Mesenchymal stem cell (in vitro differentiated cells and primary cell): ENCODE results near the gene RGPD6.
"Not testable (repeated sequence)": the region's sequence is repeated elsewhere in the genome, so short reads cannot be mapped to it uniquely, and the experiment has no call there.

Experiments
- DNase-seq: peaks from one replicate; pipeline ENCODE4 v3.0.0-alpha.2; 2013
- H2AFZ ChIP-seq: one replicate; pipeline ENCODE4 v1.6.1; 2013; ENCODE audit warnings: low read depth, mild to moderate bottlenecking, control low read depth, inconsistent platforms, low read length, moderate library complexity
- H2AK5ac ChIP-seq: 2 replicates; pipeline ENCODE4 v1.6.1; 2013; ENCODE audit warnings: low read length, moderate library complexity, mild to moderate bottlenecking, inconsistent platforms; ENCODE audit not compliant: severe bottlenecking
- H2BK120ac ChIP-seq: one replicate; pipeline ENCODE4 v1.6.1; 2013; ENCODE audit warnings: low read depth, mild to moderate bottlenecking, inconsistent platforms, low read length, moderate library complexity
- H2BK12ac ChIP-seq, 2 experiments: one replicate each; pipeline ENCODE4 v1.6.1; 2013; ENCODE audit warnings: inconsistent platforms in 2 of 2, low read length in 2 of 2, mild to moderate bottlenecking in 2 of 2, moderate library complexity in 2 of 2, control low read depth in 1 of 2
- H2BK15ac ChIP-seq: one replicate; pipeline ENCODE4 v1.6.1; 2013; ENCODE audit warnings: mild to moderate bottlenecking, low read depth, inconsistent platforms; ENCODE audit not compliant: poor library complexity, severe bottlenecking
- H2BK5ac ChIP-seq: 2 replicates; pipeline ENCODE4 v1.6.1; 2013; ENCODE audit warnings: low read depth, mild to moderate bottlenecking, low read length, control low read depth, inconsistent platforms; ENCODE audit not compliant: poor library complexity, severe bottlenecking
- H3K14ac ChIP-seq, 2 experiments: one replicate each; pipeline ENCODE4 v1.6.1; 2013; ENCODE audit warnings: inconsistent platforms in 2 of 2, low read length in 2 of 2, control low read depth in 1 of 2, mild to moderate bottlenecking in 1 of 2, moderate library complexity in 1 of 2
- H3K18ac ChIP-seq, 2 experiments: one replicate each; pipeline ENCODE4 v1.6.1; 2013; ENCODE audit warnings: inconsistent platforms in 2 of 2, low read length in 2 of 2, control low read depth in 1 of 2, low read depth in 1 of 2, mild to moderate bottlenecking in 1 of 2
- H3K23ac ChIP-seq, 2 experiments: one replicate each; pipeline ENCODE4 v1.6.1; 2013; ENCODE audit warnings: inconsistent platforms in 2 of 2, low read length in 2 of 2, mild to moderate bottlenecking in 2 of 2, moderate library complexity in 2 of 2, control low read depth in 1 of 2
- H3K27ac ChIP-seq: 2 replicates; pipeline ENCODE4 v1.5.1; 2013; ENCODE audit warnings: mild to moderate bottlenecking, moderate library complexity, low read length, control low read depth, inconsistent platforms; ENCODE audit not compliant: poor library complexity, severe bottlenecking
- H3K27me3 ChIP-seq, 2 experiments: 2 replicates each; pipeline versions ENCODE4 v1.6.1 to v1.7.0; 2013; ENCODE audit warnings: low read length in 2 of 2, mild to moderate bottlenecking in 2 of 2, moderate library complexity in 2 of 2, control low read depth in 1 of 2, inconsistent platforms in 1 of 2; ENCODE audit not compliant: control insufficient read depth in 1 of 2, insufficient read depth in 1 of 2
- H3K36me3 ChIP-seq, 2 experiments: 2 replicates each; pipeline versions ENCODE4 v1.6.1 to v1.7.0; 2013; ENCODE audit warnings: low read length in 2 of 2, control low read depth in 1 of 2, inconsistent platforms in 1 of 2, low read depth in 1 of 2, mild to moderate bottlenecking in 1 of 2; ENCODE audit not compliant: insufficient read depth in 2 of 2, control insufficient read depth in 1 of 2
- H3K4ac ChIP-seq, 2 experiments: one replicate each; pipeline ENCODE4 v1.6.1; 2013; ENCODE audit warnings: inconsistent platforms in 2 of 2, low read length in 2 of 2, mild to moderate bottlenecking in 2 of 2, moderate library complexity in 2 of 2, control low read depth in 1 of 2, low read depth in 1 of 2
- H3K4me1 ChIP-seq: 2 replicates; pipeline ENCODE4 v1.6.1; 2013; ENCODE audit warnings: low read depth, low read length, control low read depth; ENCODE audit not compliant: control insufficient read depth, insufficient read depth
- H3K4me2 ChIP-seq: 2 replicates; pipeline ENCODE4 v1.6.1; 2013; ENCODE audit warnings: low read length, mild to moderate bottlenecking, inconsistent platforms; ENCODE audit not compliant: poor library complexity, severe bottlenecking
- H3K4me3 ChIP-seq, 2 experiments: 2 replicates each; pipeline versions ENCODE4 v1.5.1 to v1.7.0; 2013; ENCODE audit warnings: low read length in 2 of 2, mild to moderate bottlenecking in 2 of 2, control low read depth in 1 of 2, low read depth in 1 of 2; ENCODE audit not compliant: insufficient read depth in 1 of 2
- H3K79me1 ChIP-seq: replicated peaks from 2 replicates; pipeline ENCODE4 v1.6.1; 2013; ENCODE audit warnings: mild to moderate bottlenecking, control low read depth, low read length, inconsistent platforms; ENCODE audit not compliant: poor library complexity, severe bottlenecking
- H3K9ac ChIP-seq: 2 replicates; pipeline ENCODE4 v1.7.0; 2013; ENCODE audit warnings: mild to moderate bottlenecking, low read length, moderate library complexity
- H3K9me3 ChIP-seq: 2 replicates; pipeline ENCODE4 v1.7.0; 2013; ENCODE audit warnings: mild to moderate bottlenecking, low read length; ENCODE audit not compliant: control insufficient read depth
- H4K8ac ChIP-seq: one replicate; pipeline ENCODE4 v1.6.1; 2013; ENCODE audit warnings: inconsistent platforms, mild to moderate bottlenecking, low read length, moderate library complexity
- H4K91ac ChIP-seq: one replicate; pipeline ENCODE4 v1.6.1; 2013; ENCODE audit warnings: mild to moderate bottlenecking, low read length, inconsistent platforms
- WGBS: methylation state at CpG from one replicate; pipeline ENCODE4 v1.1.7; 2013; ENCODE audit warnings: mixed read lengths; 5-methylcytosine and 5-hydroxymethylcytosine counted together

RGPD6 gene

GRCh38 chr2:110602139-110602538 lies 25.1 kb upstream of the RGPD6 start:
- H3K27me3 ChIP-seq, H4K91ac ChIP-seq, H2BK5ac ChIP-seq, H2BK15ac ChIP-seq, H3K4me3 ChIP-seq, H2BK12ac ChIP-seq, H3K4ac ChIP-seq, H3K9me3 ChIP-seq, H2AK5ac ChIP-seq, H3K4me1 ChIP-seq, H3K79me1 ChIP-seq, H2AFZ ChIP-seq, H3K36me3 ChIP-seq, H3K18ac ChIP-seq, H3K14ac ChIP-seq, H3K4me2 ChIP-seq, H4K8ac ChIP-seq, H2BK120ac ChIP-seq, H3K23ac ChIP-seq, H3K9ac ChIP-seq, H3K27ac ChIP-seq, DNase-seq: not testable (repeated sequence)
- no CpG with 5 or more reads among the region's 9 CpGs for WGBS

- DNase-seq = not testable (repeated sequence)
Measured at GRCh38 chr2:110591973-110592372, 15.0 kb upstream of the RGPD6 start.

DNA sequence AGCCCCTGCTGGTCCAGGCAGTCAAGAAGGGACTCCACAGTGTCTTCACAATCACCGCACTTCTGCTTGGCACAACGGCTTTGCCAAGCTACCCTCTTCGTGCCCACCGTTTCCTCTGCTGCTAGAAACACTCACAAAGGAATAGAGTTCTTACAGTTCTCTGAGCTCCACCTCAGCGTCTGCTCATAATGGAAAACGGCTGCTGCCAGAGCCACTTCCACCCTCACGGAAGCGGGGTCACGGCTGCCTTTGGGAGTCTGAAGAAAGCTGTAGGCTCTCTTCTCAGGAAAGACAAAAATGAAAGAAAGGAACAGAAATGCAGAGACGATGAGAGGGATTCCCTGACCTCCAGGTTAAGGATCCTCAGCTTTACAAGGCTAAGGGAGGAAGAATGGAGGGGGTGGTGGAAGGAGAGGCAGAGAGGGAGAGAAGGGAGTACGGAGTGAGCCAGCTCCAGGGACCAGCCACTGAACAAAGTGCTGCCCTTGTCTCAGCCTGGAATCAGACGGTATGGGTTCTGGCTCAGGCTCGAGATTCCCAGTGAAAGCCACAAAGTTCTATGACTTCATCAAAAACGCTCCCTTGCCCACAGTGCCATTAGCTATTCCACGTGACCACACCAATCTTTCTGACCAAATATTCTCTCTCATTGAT lies 12.8 kb upstream of the RGPD6 start:
- H3K14ac ChIP-seq, H3K4me1 ChIP-seq, H3K4me2 ChIP-seq, H3K27ac ChIP-seq, H4K8ac ChIP-seq, H2BK12ac ChIP-seq, DNase-seq, H3K18ac ChIP-seq, H3K4me3 ChIP-seq, H3K4ac ChIP-seq, H2BK15ac ChIP-seq, H3K9ac ChIP-seq, H3K27me3 ChIP-seq, H3K79me1 ChIP-seq, H2AK5ac ChIP-seq, H2BK120ac ChIP-seq, H2BK5ac ChIP-seq, H3K36me3 ChIP-seq, H2AFZ ChIP-seq, H3K9me3 ChIP-seq, H4K91ac ChIP-seq, H3K23ac ChIP-seq: not testable (repeated sequence)
- no CpG with 5 or more reads among the region's 15 CpGs for WGBS

More at GRCh38 chr2:110591973-110592372, 15.0 kb upstream of the RGPD6 start:
- not testable (repeated sequence) for H3K27ac ChIP-seq, H3K36me3 ChIP-seq, H3K4me1 ChIP-seq, H4K8ac ChIP-seq, H3K9me3 ChIP-seq, H3K4me2 ChIP-seq, H3K4me3 ChIP-seq, H3K9ac ChIP-seq, H2BK5ac ChIP-seq, H2BK120ac ChIP-seq, H3K4ac ChIP-seq, H2BK12ac ChIP-seq, H3K14ac ChIP-seq, H2AFZ ChIP-seq, H3K18ac ChIP-seq, H3K27me3 ChIP-seq, H2AK5ac ChIP-seq, H4K91ac ChIP-seq, H3K79me1 ChIP-seq, H3K23ac ChIP-seq, H2BK15ac ChIP-seq
- WGBS = no CpG with 5 or more reads among the region's 2 CpGs

DNA sequence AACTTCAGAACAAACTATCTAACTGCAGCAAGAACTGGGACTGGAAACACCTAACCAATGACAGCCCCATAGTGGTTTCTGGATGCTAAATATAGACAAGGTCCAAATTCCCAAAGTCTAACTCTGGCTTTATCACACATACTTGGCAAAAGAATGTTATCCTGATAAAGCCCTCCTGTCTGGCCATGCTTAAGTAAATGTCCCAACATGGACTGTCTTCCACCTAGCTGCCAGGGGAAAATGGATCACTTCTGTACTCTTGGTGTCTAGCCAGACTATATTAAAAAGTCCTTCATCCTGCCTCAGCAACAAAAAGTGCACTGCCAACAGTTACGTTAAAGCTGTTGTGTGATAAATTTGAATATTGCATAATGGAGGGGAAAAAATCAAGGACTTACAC lies 11.5 kb upstream of the RGPD6 start:
- no CpG with 5 or more reads among the region's 1 CpG for WGBS

More for the DNA sequence above, 11.5 kb upstream of the RGPD6 start:
- H3K4ac ChIP-seq, H2AFZ ChIP-seq, H3K27me3 ChIP-seq, H2BK120ac ChIP-seq, DNase-seq, H3K79me1 ChIP-seq, H3K4me2 ChIP-seq, H2BK12ac ChIP-seq, H3K23ac ChIP-seq, H2BK5ac ChIP-seq, H3K27ac ChIP-seq, H4K91ac ChIP-seq, H3K36me3 ChIP-seq, H4K8ac ChIP-seq, H3K4me3 ChIP-seq, H3K14ac ChIP-seq, H3K9me3 ChIP-seq, H2BK15ac ChIP-seq, H3K4me1 ChIP-seq, H3K18ac ChIP-seq, H3K9ac ChIP-seq, H2AK5ac ChIP-seq: not testable (repeated sequence)
